ENCODE results near the gene NR2E3. TPM values are rescaled to one million over a fixed set of nuclear protein-coding genes. Genes with fewer than 3 reads are reported as not detected.

NR2E3 gene
- total RNA-seq, 1 experiment from 2014 or later: 0.31 TPM

DNA sequence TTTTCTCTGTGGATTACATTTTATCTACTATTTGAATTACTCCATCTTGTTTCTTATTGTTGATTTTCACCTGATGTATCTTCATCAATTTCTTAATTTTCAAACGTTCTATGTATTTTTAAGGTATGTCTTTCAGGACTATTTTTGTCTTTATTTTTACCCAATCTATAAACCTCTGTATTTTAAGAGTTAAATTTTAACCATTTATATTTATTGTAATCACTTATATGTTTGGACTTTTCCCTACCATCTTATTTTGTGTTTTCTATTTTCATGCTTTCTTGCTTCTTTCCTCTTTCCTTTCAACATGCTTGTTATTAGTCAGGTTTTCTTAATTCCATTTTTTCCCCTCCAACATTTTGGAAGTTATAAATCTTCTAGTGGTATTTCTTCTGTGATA, 49.5 kb upstream of the NR2E3 start:
- H3K27me3 ChIP-seq (ENCODE audit: insufficient read depth, low read length): no peaks in the 10 kb centered on the region
- H3K14ac ChIP-seq (ENCODE audit: insufficient read depth, low read length): no peak overlapping the region
- no peak overlapping the region for H2BK12ac ChIP-seq (ENCODE audit: insufficient read length, low read depth, low read length)
- Mint-ChIP-seq H3K9me3 (peaks cover 7 to 14% of the 10 kb centered on the region in 2 experiments), H3K27ac (no peak overlapping the region), H3K4me1 (no peaks in the 10 kb centered on the region), H3K27me3 (ENCODE audit: low read depth) (no peaks in the 10 kb centered on the region), H3K4me3 (no peak overlapping the region; a peak in 1 of 5 replicates), H3K36me3 (ENCODE audit: insufficient read depth in 1 of 3, low read depth in 3 of 3) (peaks cover 12 to 19% (median 12%) of the 10 kb centered on the region in 3 experiments; a peak in 6 of 7 replicates)
- H3K23ac ChIP-seq (ENCODE audit: insufficient read length, low read depth, low read length): no peak overlapping the region
- no peak overlapping the region for H3K4ac ChIP-seq (ENCODE audit: low read depth, low read length)
- H3K23me2 ChIP-seq (ENCODE audit: insufficient read length, low read depth, low read length, poor library complexity, severe bottlenecking): no peaks in the 10 kb centered on the region
- H2BK120ac ChIP-seq (ENCODE audit: low read depth, low read length, poor library complexity, severe bottlenecking): no peak overlapping the region
- DNase-seq: no peak
- H3T11ph ChIP-seq (ENCODE audit: low read length): no peak overlapping the region
- H2AFZ ChIP-seq (ENCODE audit: low read length): no peak overlapping the region
- no CpG with 5 or more reads among the region's 1 CpG for WGBS (ENCODE audit: extremely low coverage, insufficient read length, low lambda C conversion rate)
- no peaks in the 10 kb centered on the region for H3K79me2 ChIP-seq (ENCODE audit: insufficient read depth, low read length)
- no peak overlapping the region for H2AK5ac ChIP-seq (ENCODE audit: insufficient read length, low read length)
- H3K18ac ChIP-seq (ENCODE audit: insufficient read length, low read depth, low read length): no peak overlapping the region
- TF ChIP-seq, protein P1, sequence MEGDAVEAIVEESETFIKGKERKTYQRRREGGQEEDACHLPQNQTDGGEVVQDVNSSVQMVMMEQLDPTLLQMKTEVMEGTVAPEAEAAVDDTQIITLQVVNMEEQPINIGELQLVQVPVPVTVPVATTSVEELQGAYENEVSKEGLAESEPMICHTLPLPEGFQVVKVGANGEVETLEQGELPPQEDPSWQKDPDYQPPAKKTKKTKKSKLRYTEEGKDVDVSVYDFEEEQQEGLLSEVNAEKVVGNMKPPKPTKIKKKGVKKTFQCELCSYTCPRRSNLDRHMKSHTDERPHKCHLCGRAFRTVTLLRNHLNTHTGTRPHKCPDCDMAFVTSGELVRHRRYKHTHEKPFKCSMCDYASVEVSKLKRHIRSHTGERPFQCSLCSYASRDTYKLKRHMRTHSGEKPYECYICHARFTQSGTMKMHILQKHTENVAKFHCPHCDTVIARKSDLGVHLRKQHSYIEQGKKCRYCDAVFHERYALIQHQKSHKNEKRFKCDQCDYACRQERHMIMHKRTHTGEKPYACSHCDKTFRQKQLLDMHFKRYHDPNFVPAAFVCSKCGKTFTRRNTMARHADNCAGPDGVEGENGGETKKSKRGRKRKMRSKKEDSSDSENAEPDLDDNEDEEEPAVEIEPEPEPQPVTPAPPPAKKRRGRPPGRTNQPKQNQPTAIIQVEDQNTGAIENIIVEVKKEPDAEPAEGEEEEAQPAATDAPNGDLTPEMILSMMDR (conservative IDR thresholded peaks at IDR 0.05): no peak
- H2BK20ac ChIP-seq (ENCODE audit: low read depth, low read length, poor library complexity, severe bottlenecking): no peak overlapping the region
- H3K4me2 ChIP-seq (ENCODE audit: insufficient read depth, insufficient read length, low read length): no peak overlapping the region
- no peak overlapping the region for H3K56ac ChIP-seq (ENCODE audit: insufficient read length, low read depth, low read length)
- H3K9ac ChIP-seq (ENCODE audit: extremely low read depth, insufficient read length, low read length): no peak overlapping the region
- H3K9me3 ChIP-seq (ENCODE audit: control insufficient read depth, low read depth, low read length): no peaks in the 10 kb centered on the region
- H4K20me1 ChIP-seq (ENCODE audit: control insufficient read depth, insufficient read depth, insufficient read length): no peaks in the 10 kb centered on the region
- no peak overlapping the region for H4K8ac ChIP-seq (replicated peaks; ENCODE audit: insufficient read length, low read depth, low read length)
- H3K4me1 ChIP-seq (ENCODE audit: insufficient read depth, low read length): no peaks in the 10 kb centered on the region
- H4K91ac ChIP-seq (ENCODE audit: insufficient read length, low read depth, low read length): no peak overlapping the region
- H2BK5ac ChIP-seq (ENCODE audit: insufficient read length, low read length): no peak overlapping the region
- H3K79me1 ChIP-seq (ENCODE audit: insufficient read depth, low read depth, low read length, poor library complexity, severe bottlenecking): no peaks in the 10 kb centered on the region
- no peak overlapping the region for H4K5ac ChIP-seq (ENCODE audit: insufficient read length, low read depth, low read length)
- no peak overlapping the region for H3K27ac ChIP-seq (ENCODE audit: insufficient read length, low read depth, low read length)
- H2BK15ac ChIP-seq (ENCODE audit: low read depth, low read length): no peak overlapping the region
